GM21390 (cell line): ENCODE measurements around the gene SLC28A1.
"Not testable (repeated sequence)": the region's sequence is repeated elsewhere in the genome, so short reads cannot be mapped to it uniquely, and the experiment has no call there.

Experiments used
- ATAC-seq: cut with Tn5 transposase; IDR thresholded peaks from one replicate; pipeline ENCODE4 v1.9.1; 2021; ENCODE audit not compliant: unreplicated experiment

SLC28A1 gene

GRCh38 chr15:84861781-84862180 is 22.7 kb upstream of the SLC28A1 start:
- ATAC-seq: no peak

GRCh38 chr15:84862214-84862975 is 22.1 kb upstream of the SLC28A1 start:
- no peak for ATAC-seq

- no peak for ATAC-seq
These were observed 20.7 kb upstream of the SLC28A1 start for GRCh38 chr15:84863565-84864443.

- ATAC-seq: no peak
These were observed 20.0 kb upstream of the SLC28A1 start for GRCh38 chr15:84864444-84864795.

GRCh38 chr15:84865074-84865569 is 19.3 kb upstream of the SLC28A1 start:
- ATAC-seq: no peak

- no peak for ATAC-seq
These were observed 16.2 kb upstream of the SLC28A1 start for GRCh38 chr15:84868037-84868880.

GRCh38 chr15:84869510-84869909 is 15.0 kb upstream of the SLC28A1 start:
- no peak for ATAC-seq

GRCh38 chr15:84871428-84871985 is 13.0 kb upstream of the SLC28A1 start:
- no peak for ATAC-seq

- no peak for ATAC-seq
These were observed 12.2 kb upstream of the SLC28A1 start for GRCh38 chr15:84872009-84872910.

GRCh38 chr15:84873997-84874396 is 10.5 kb upstream of the SLC28A1 start:
- ATAC-seq: no peak

- ATAC-seq: no peak
These were observed 9.3 kb upstream of the SLC28A1 start for GRCh38 chr15:84874981-84875699.

- ATAC-seq: no peak
These were observed 8.2 kb upstream of the SLC28A1 start for GRCh38 chr15:84876269-84876668.

GRCh38 chr15:84877701-84878100 is 6.8 kb upstream of the SLC28A1 start:
- ATAC-seq: not testable (repeated sequence)

GRCh38 chr15:84878504-84878903 is 6.0 kb upstream of the SLC28A1 start:
- ATAC-seq: no peak

- ATAC-seq: no peak
These were observed 5.2 kb upstream of the SLC28A1 start for GRCh38 chr15:84879088-84879780.

- no peak for ATAC-seq
These were observed 4.5 kb upstream of the SLC28A1 start for GRCh38 chr15:84880007-84880406.

GRCh38 chr15:84880822-84881519 is 3.5 kb upstream of the SLC28A1 start:
- no peak for ATAC-seq

- no peak for ATAC-seq
These were observed 3.0 kb upstream of the SLC28A1 start for GRCh38 chr15:84881520-84881830.
